Measurements from ENCODE around the gene OAS1.

Gene OAS1

DNA sequence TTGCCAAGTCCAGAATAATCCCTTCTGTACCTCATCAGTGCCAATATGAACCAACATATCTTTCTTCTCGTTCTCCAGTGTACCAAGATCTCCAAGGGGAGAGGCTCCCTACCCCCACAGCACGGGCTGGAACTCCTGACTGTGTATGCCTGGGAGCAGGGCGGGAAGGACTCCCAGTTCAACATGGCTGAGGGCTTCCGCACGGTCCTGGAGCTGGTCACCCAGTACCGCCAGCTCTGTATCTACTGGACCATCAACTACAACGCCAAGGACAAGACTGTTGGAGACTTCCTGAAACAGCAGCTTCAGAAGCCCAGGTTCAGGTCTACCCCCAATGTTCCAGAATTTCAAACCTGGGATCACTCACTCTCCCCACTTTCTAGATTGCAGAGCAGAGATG, 61.1 kb downstream of the OAS1 start:
- DNase-seq, result no peak

All from NCI-H524 treated with DMSO at 0.1 percent for 48 hours (cell line).